Smooth muscle cell (in vitro differentiated cells): ENCODE results near the gene IQSEC2. TPM values are rescaled to one million over a fixed set of nuclear protein-coding genes. Genes with fewer than 3 reads are reported as not detected.
A peak's percentile ranks its signal among the peaks of the same experiment; 100 is the strongest.

Source experiments
- DNase-seq: peaks from one replicate; lab custom pipeline; 2025; ENCODE audit not compliant: unreplicated experiment; lab: John Stamatoyannopoulos, UW
- H2AFZ ChIP-seq: fragments of 200-600 bp; sonication (generic); 2 replicates; pipeline ENCODE4 v1.6.0; 2016; ENCODE audit warnings: antibody characterized with exemption, low read depth, mild to moderate bottlenecking
- H3F3A ChIP-seq: fragments of 200-600 bp; sonication (generic); 2 replicates; pipeline ENCODE4 v1.6.0; 2017; ENCODE audit warnings: antibody characterized with exemption, low read depth
- H3K27ac ChIP-seq: fragments of 200-600 bp; sonication (generic); 2 replicates; pipeline ENCODE4 v1.5.1; 2016; ENCODE audit warnings: low read depth, mild to moderate bottlenecking
- H3K27me3 ChIP-seq: fragments of 200-600 bp; sonication (generic); 2 replicates; pipeline ENCODE4 v1.6.1; 2016; ENCODE audit warnings: low read depth, mild to moderate bottlenecking
- H3K36me3 ChIP-seq: fragments of 200-600 bp; sonication (generic); 2 replicates; pipeline ENCODE4 v1.5.1; 2016; ENCODE audit warnings: low read depth
- H3K4me1 ChIP-seq: fragments of 200-600 bp; sonication (generic); 2 replicates; pipeline ENCODE4 v1.5.1; 2016; ENCODE audit warnings: low read depth
- H3K4me2 ChIP-seq: fragments of 200-600 bp; sonication (generic); 2 replicates; pipeline ENCODE4 v1.6.0; 2016; ENCODE audit warnings: mild to moderate bottlenecking
- H3K4me3 ChIP-seq: fragments of 200-600 bp; sonication (generic); 2 replicates; pipeline ENCODE4 v1.5.1; 2016; ENCODE audit warnings: mild to moderate bottlenecking
- H3K79me2 ChIP-seq: fragments of 200-600 bp; sonication (generic); 2 replicates; pipeline ENCODE4 v1.6.0; 2016; ENCODE audit warnings: low read depth, mild to moderate bottlenecking
- H3K9ac ChIP-seq: fragments of 200-600 bp; sonication (generic); 2 replicates; pipeline ENCODE4 v1.6.0; 2016; ENCODE audit warnings: low read depth
- H3K9me3 ChIP-seq: fragments of 200-600 bp; sonication (generic); replicated peaks from 2 replicates; pipeline ENCODE4 v1.5.1; 2016; ENCODE audit warnings: low read depth
- H4K20me1 ChIP-seq: fragments of 200-600 bp; sonication (generic); 2 replicates; pipeline ENCODE4 v1.6.0; 2016; ENCODE audit warnings: low read depth
- WGBS: methylation state at CpG from one replicate; pipeline ENCODE4 v1.1.7; 2016; ENCODE audit warnings: low lambda C conversion rate; 5-methylcytosine and 5-hydroxymethylcytosine counted together
- polyA plus RNA-seq: library from polyadenylated mRNA; unstranded; fragments of >200 nt; fragmentation: Nextera tagmentation; extraction: Ambion mirVana; gene quantifications from 2 replicates; pipeline ENCODE4 v1.2.1, GENCODE V29; 2016
- total RNA-seq: library from RNA; depleted of rRNA; stranded (reverse); fragments of >200 nt; gene quantifications from 2 replicates; pipeline ENCODE4 v1.2.3, GENCODE V29; 2014
- TF ChIP-seq, protein P1 (sequence below): fragments of 200-600 bp; sonication (generic); IDR thresholded peaks from 2 replicates; pipeline ENCODE4 v1.5.1; 2017; ENCODE audit warnings: borderline replicate concordance, mild to moderate bottlenecking, antibody characterized with exemption; ENCODE audit not compliant: insufficient read depth, poor library complexity, severe bottlenecking

Gene IQSEC2
- total and polyA plus RNA-seq, 2 experiments from 2014 or later: 4.2 to 6.9 TPM

DNA sequence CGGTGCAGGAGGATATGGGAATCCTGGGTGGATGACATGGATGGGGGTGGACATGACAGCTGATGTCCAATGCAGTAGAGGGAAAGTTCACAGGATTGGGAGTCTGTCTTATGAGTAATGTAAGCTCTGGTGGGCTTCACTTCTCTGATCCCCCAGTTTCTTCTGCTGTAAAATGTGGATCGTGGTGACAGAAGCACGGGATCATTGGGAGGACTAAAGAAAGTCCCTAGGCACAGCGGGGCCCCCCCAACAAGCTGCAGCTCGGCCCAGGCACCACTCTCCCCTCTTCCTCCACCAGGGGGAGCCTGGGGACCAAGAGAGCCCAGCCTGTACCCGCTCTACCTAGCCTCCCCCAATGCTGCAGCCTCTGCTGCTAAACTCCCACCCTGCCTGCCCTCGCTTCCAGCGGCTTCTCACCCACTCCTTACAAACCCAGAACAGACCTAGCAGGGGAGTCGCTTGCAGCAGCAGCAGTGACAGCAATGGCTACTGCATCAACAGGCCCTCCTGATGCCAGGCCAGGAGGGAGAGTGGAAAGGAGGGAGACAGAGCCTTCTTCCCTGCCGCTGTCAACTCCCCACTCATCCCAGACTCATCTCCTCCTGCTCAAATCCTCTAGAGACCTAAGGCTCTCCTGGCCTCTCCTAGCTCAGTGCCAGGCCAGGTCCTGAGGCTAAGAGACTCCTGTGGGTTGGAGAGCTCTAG, 36.1 kb upstream of the IQSEC2 start:
- no peaks in the 10 kb centered on the region for H3K36me3 ChIP-seq
- H3K27ac ChIP-seq: no peak overlapping the region
- H3K4me1 ChIP-seq: no peaks in the 10 kb centered on the region
- no peaks in the 10 kb centered on the region for H3K79me2 ChIP-seq
- 32% methylated on average over 10 of the region's 10 CpGs for WGBS
- no peak overlapping the region for H3K4me2 ChIP-seq
- TF ChIP-seq, protein P1, sequence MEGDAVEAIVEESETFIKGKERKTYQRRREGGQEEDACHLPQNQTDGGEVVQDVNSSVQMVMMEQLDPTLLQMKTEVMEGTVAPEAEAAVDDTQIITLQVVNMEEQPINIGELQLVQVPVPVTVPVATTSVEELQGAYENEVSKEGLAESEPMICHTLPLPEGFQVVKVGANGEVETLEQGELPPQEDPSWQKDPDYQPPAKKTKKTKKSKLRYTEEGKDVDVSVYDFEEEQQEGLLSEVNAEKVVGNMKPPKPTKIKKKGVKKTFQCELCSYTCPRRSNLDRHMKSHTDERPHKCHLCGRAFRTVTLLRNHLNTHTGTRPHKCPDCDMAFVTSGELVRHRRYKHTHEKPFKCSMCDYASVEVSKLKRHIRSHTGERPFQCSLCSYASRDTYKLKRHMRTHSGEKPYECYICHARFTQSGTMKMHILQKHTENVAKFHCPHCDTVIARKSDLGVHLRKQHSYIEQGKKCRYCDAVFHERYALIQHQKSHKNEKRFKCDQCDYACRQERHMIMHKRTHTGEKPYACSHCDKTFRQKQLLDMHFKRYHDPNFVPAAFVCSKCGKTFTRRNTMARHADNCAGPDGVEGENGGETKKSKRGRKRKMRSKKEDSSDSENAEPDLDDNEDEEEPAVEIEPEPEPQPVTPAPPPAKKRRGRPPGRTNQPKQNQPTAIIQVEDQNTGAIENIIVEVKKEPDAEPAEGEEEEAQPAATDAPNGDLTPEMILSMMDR: peak; percentile 62
- H4K20me1 ChIP-seq: no peaks in the 10 kb centered on the region
- H2AFZ ChIP-seq: no peak overlapping the region
- no peak overlapping the region for H3K9ac ChIP-seq
- peak; percentile 13 for DNase-seq
- peaks cover 31% of the 10 kb centered on the region for H3K27me3 ChIP-seq
- no peaks in the 10 kb centered on the region for H3F3A ChIP-seq
- no peak overlapping the region for H3K4me3 ChIP-seq
- H3K9me3 ChIP-seq: no peaks in the 10 kb centered on the region

DNA sequence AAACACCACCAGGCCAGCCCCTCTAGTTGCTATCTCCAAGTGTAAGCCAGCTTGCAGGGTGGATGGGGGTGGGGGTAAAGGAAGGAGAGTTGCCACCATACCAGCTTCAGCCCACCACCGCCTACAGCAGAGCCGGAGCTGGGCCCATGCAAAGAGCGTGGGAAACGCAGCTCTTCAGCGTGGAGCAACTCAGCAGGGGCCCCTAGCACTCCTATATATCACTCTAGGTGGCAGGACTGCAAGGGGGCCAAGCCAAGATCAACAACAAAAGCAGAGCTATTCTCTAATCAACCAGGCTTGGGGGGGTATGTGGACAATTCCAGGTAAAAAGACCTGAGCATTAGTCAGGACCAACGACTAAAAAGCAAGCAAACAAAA, 35.5 kb upstream of the IQSEC2 start:
- no peaks in the 10 kb centered on the region for H4K20me1 ChIP-seq
- H2AFZ ChIP-seq: no peak overlapping the region
- H3K27me3 ChIP-seq: peaks cover 25% of the 10 kb centered on the region
- no peaks in the 10 kb centered on the region for H3K36me3 ChIP-seq
- H3K27ac ChIP-seq: no peak overlapping the region
- no peak overlapping the region for H3K4me3 ChIP-seq
- TF ChIP-seq, protein P1: no peak
- no peak for DNase-seq
- no peak overlapping the region for H3K4me2 ChIP-seq
- no peaks in the 10 kb centered on the region for H3K79me2 ChIP-seq
- no peak overlapping the region for H3K9ac ChIP-seq
- no peaks in the 10 kb centered on the region for H3K4me1 ChIP-seq
- no peaks in the 10 kb centered on the region for H3K9me3 ChIP-seq
- 66% methylated on average over 6 of the region's 6 CpGs for WGBS
- no peaks in the 10 kb centered on the region for H3F3A ChIP-seq

DNA sequence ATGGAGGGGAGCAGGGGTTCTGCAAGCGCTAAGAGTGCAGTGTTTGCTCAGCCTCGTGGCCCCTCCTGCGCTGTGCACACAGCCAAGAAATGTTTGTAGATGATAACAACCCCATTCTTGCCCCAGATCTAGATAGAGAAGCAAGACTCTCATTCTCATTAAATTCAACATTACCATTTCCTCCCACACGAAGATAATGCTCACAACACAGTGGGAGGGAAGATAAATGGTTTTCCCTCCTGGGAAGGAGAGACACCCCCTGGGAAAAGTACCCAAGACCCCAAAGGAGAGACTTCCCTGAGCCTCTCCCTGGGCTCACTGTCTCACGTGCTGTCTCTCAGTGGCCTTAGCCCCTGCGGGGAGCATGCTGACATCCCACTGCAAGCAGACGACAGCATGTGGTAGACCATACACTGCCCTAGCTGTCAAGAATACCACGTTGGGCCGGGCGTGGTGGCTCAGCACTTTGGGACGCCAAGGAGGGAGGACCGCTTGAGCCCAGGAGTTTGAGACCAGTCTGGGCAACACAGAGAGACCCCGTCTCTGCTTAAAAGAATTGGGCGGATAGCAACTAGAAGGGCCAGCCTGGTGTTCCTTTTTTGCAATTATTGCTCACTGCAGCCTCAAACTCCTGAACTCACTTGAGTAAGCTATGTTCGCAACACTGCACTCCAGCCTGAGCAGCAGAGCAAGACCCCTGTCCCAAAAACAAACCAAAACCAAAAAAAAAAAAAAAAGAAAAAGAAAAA, 34.9 kb upstream of the IQSEC2 start:
- Histone ChIP-seq H3K36me3 (no peaks in the 10 kb centered on the region), H3K27ac (no peak overlapping the region), H3K4me3 (no peak overlapping the region), H3K4me2 (no peak overlapping the region), H2AFZ (no peak overlapping the region), H3K9ac (no peak overlapping the region), H3K79me2 (no peaks in the 10 kb centered on the region), H3K27me3 (peaks cover 24% of the 10 kb centered on the region), H3K9me3 (no peaks in the 10 kb centered on the region), H3F3A (no peaks in the 10 kb centered on the region), H4K20me1 (no peaks in the 10 kb centered on the region), H3K4me1 (no peaks in the 10 kb centered on the region)
- TF ChIP-seq, protein P1: no peak
- DNase-seq: no peak
- WGBS: 83% methylated on average over 15 of the region's 15 CpGs
